ENCODE results near the gene MCCC2.
"Not testable (repeated sequence)": the region's sequence is repeated elsewhere in the genome, so short reads cannot be mapped to it uniquely, and the experiment has no call there.

The MCCC2 gene

DNA sequence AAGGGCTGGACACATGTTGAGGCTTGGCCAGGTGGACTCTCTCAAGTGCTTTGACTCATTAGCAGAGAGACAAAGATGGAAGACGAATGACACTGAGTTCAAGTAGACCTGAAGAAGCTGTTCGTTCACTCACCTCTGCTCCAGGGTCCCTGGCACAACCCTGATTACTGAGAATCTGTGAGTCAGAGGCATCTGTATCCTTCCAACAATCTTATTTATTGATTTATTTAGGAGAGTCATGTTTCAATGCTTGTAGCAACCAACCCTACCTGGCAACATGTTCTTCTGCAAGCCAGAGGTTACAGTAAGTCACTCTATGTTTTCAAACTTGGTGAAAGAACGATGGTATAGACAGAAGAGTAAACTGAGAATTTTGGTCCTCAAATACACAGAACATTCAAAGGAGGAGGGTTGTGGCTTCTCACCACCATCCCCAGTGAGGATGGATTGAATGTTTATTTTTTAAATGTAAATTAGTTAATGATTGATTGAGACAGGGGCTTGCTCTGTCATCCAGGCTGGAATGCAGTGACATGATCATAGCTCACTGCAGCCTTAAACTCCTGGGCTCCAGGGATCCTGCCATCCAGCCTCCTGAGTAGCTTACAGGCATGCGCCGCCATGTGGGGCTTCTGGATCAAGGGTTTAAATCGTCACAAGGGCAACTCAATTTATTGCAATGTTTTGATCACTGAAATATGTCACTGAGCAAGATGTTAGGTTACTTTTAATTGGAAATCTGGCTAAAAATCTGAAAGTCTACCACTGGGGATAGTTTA is 76.2 kb downstream of the MCCC2 start:
- no peak for DNase-seq

GRCh38 chr5:71664615-71665014 is 77.5 kb downstream of the MCCC2 start:
- DNase-seq, result not testable (repeated sequence)

DNA sequence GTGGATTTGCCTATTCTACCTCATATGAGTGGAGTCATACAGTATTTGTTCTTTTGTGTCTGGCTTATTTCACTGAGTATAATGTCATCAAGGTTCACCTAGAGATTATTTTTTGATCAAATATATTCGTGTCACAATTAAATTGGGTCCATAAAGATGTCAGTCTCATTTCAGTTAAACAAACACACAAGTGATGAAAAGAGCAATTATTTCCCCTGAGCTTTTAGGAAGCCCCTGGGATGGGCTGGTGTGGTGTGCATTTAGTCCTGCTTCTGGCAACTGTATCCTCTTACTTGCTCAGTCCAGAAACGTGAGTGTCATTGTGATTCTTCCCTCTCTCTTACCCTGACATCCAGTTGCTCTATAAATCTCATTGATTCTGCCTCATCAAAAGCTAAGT is 79.2 kb downstream of the MCCC2 start:
- no peak for DNase-seq

DNA sequence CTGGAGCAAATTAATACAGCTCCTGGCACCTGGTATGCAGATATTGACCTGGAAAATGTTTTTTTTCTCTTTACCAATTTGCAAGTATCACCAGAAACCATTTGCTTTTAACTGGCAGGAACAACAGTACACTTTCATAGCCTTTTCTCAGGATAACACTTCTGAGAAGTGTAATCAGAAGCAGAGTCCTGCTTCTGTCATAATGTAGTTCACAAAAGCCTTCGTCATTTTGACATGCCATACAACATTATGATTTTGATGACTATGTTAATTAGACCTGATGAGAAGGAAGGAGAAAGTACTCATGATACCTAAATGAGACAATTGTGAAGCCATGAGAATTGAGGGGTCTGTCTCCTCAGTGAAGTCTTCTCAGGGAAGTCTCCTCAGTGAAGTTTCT is 90.8 kb downstream of the MCCC2 start:
- DNase-seq, result no peak

GRCh38 chr5:71679714-71680113 is 92.6 kb downstream of the MCCC2 start:
- no peak for DNase-seq

DNA sequence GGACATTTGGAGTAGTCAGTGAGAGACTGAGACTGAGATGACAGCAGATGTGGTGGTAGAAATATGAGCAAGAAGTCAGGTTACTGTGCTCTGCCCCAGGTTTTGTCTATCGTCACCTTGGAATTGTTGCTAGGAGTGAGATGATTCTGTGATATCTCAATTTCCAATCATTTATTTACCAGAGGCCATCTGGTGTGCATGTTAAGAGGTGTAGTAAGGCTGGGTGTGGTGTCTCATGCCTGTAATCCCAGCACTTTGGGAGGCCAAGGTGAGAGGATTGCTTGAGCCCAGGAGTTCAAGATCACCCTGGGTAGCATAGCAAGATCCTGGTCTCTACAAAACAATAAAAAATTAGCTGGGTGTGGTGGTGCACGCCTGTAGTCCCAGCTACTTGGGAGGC is 93.4 kb downstream of the MCCC2 start:
- no peak for DNase-seq

DNA sequence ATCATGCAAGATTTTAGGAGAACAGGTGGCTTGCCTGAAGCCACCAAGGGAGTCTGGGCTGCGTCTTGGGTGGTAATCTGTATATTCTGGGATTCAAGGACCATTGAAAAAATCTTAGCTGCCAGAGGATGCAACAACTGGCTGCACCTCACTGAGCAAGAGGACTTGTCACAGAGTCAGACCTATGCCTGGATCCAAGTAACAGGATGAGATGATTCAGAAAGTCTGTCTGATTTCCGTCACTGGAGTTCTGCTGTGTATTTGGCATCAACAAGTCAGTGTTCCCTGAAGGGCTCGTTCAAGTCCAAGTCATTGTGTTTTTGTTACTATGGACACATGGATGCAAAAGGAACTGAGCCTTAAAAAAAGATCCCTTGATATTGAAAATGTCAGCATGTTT is 94.2 kb downstream of the MCCC2 start:
- DNase-seq, result no peak

GRCh38 chr5:71684309-71684708 is 97.2 kb downstream of the MCCC2 start:
- no peak for DNase-seq

DNA sequence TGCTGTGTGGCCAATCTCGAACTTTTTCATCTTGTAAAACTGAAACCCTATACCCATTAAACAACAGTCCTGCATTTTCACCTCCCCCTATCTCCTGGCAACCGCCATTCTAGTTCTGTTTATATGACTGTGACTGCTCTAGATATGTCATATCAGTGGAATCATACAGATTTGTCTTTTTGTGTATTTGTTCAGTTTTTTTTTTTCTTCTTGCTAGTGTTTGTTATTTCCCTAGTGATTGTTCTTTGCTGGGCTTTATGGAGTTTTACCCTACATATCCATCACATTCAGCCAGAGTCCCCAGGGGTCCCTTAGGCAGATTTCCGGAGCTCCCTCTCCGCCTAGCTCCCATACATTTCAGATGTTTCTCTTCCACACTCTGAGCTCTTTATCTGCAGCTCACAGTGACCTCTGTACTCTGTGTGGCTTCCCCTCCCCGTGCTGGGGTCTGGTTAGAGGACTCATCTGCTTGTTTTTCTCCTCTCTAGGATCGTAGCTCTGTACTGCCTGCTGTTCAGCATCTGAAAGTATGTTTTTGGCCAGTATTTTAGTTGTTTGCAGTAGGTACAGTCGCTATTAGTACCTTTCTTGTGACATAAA is 106.8 kb downstream of the MCCC2 start:
- no peak for DNase-seq

GRCh38 chr5:71695071-71695470 is 107.9 kb downstream of the MCCC2 start:
- no peak for DNase-seq

- DNase-seq, result no peak
These were observed 108.5 kb downstream of the MCCC2 start for GRCh38 chr5:71695595-71695994.

- DNase-seq, result no peak
These were observed 110.8 kb downstream of the MCCC2 start for GRCh38 chr5:71697967-71698366.

DNA sequence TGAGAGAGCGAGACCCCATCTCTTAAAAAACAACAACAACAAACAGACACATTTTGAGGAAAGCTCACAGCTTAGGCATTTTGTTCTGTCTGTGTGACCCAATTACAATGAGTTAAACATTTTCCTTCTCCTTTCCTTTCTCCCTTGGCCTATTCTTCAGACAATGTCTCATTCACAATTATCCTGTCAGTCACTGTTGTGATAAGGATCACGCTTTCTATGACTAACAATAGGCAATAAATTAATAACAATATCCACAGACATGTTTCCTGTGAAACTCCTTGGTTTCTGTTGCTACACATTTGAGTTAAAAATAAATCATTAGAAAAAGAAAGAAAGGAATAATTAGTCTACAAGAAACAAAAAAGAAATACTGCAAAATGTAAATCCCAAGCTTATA is 112.1 kb downstream of the MCCC2 start:
- no peak for DNase-seq

- DNase-seq, result no peak
These were observed 112.6 kb downstream of the MCCC2 start for GRCh38 chr5:71699751-71700150.

DNA sequence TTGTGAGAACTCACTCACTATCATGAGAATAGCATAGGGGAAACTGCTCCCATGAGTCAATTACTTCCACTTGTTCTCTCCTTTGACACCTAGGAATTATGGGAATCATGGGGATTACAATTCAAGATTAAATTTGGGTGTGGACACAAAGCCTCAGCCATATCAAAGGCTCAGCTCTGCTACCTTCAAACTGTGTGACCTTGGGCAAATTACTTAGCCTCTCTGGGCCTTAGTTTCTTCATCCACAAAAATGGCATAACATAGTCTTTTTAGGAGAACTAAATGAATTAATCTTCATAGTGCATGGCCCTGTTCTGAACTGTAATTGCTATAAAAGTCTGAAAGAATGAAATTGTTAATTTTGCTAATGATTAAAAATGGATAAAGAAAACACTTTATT is 113.7 kb downstream of the MCCC2 start:
- DNase-seq, result no peak

GRCh38 chr5:71701407-71701806 is 114.3 kb downstream of the MCCC2 start:
- DNase-seq, result no peak

DNA sequence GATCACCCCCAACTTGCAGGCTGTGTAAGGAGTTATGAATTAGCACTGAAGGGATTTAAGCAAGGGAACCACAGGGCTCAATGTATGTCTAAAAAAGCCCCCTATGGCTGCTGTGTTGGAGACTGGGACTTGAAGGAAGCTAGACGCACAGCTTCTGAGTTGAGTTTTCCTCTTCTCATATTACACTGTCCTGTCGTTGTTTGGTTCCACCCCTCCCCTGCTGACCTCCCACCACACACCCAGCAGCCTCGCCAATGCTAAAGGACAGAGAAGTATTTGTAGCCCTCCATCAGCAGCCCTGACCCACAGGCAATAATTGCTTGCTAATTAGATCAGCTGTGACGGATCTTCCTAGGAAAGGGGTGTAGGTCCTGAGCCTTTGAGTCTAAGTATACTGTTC is 116.8 kb downstream of the MCCC2 start:
- DNase-seq, result no peak

GRCh38 chr5:71705421-71705820 is 118.3 kb downstream of the MCCC2 start:
- no peak for DNase-seq

- no peak for DNase-seq
These were observed 119.8 kb downstream of the MCCC2 start for GRCh38 chr5:71706906-71707305.

Measured in NCI-H1436 treated with DMSO at 0.1 percent for 48 hours (cell line).